AG04449 (cell line): ENCODE measurements around the gene DDX54.

Source experiments
- CTCF ChIA-PET: fragments of 350-600 bp; formaldehyde crosslinking; extraction: SDS; loops from one replicate; lab custom pipeline; 2021; ENCODE audit warnings: antibody characterized with exemption; lab: Yijun Ruan, JAX
- POLR2A ChIA-PET: fragments of 400-600, 350-600 bp; formaldehyde crosslinking; extraction: SDS; loops from one replicate; lab custom pipeline; 2020; ENCODE audit warnings: antibody characterized with exemption, inconsistent platforms; lab: Yijun Ruan, JAX
- DNase-seq: peaks from one replicate; pipeline ENCODE4 v3.0.0-alpha.2; 2010; ENCODE audit warnings: low read depth, low spot score
- H3K4me3 ChIP-seq: 2 replicates; pipeline ENCODE4 v1.5.1; 2011; ENCODE audit warnings: low read depth, mild to moderate bottlenecking, control low read depth, low read length
- CTCF ChIP-seq: IDR thresholded peaks from one replicate; pipeline ENCODE4 v1.5.1; 2011; ENCODE audit warnings: mild to moderate bottlenecking, moderate library complexity, low read length, control low read depth, inconsistent platforms; ENCODE audit not compliant: insufficient read depth; ENCODE audit errors: missing control alignments

Gene DDX54

DNA sequence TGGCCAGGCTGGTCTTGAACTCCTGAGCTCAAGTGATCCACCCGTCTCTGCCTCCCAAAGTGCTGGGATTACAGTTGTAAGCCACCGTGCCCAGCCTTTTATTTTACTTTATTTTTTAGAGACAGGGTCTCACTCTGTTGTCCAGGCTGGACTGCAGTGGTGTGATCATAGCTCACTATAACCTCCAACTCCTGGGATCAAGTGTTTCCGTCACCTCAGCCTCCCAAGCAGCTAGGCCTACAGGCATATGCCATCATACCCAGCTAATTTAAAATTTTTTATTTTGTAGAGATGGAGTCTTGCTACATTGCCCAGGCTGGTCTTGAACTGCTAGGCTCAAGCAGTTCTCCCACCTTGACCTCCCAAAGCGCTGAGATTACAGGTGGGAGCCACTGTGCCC lies 39.7 kb upstream of the DDX54 start:
- POLR2A ChIA-PET, result no interaction called here
- CTCF ChIA-PET, result interaction anchor here (1.6 kb wide), 1 partner anchor 21 kb away, joined by 3 read pairs; no protein-coding TSS in a partner anchor
- no peak for DNase-seq
- no peak overlapping the region for H3K4me3 ChIP-seq
- TF ChIP-seq CTCF, result no peak

GRCh38 chr12:113222730-113223531 lies 37.7 kb upstream of the DDX54 start:
- CTCF ChIA-PET, result interaction anchor here (1.0 to 2.0 kb wide), 5 partner anchors 12 to 90 kb away, joined by 3 to 8 read pairs (median 3); no protein-coding TSS in a partner anchor
- DNase-seq, result no peak

DNA sequence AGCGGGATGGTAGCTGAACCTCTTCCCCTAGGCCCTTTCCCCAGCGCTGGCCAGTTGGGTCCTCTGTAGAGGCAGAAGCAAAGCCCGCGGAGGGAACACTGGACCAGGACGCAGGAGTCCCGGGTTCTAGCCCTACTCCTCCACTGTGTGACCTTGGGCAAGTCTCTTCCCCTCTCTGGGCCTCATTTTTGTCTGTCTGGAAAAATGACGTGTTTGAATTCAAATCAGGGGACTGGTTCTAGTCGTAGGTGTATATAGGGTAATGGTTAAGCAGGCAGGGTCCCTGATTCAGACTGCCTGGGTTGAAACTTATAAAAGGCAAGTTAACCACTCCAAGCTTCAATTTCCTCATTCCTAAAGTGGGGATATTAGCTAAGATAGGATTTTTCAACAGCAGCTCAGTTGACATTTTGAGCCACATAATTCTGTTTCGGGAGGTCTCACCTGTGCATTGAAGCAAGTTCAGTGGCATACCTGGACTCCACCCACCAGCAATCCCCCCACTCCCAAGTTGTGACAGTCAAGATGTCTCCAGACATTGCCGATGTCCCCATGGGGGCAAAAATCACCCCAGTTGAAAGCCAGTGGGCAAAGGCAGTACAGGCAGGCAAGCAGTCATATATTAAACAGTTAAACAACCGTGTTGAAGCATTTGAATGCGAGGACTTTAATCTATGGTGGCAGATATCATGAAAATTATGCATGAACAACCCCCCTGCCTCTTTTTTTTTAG lies 36.9 kb upstream of the DDX54 start:
- no peak for TF ChIP-seq CTCF
- DNase-seq, result no peak
- peak overlapping the region; percentile 91 for H3K4me3 ChIP-seq
- POLR2A ChIA-PET, result interaction anchor here (0.5 to 2.5 kb wide), 5 partner anchors 9 to 37 kb away, joined by 3 to 12 read pairs (median 4); partner anchors contain the start of gene DDX54
- CTCF ChIA-PET, result interaction anchor here (1.3 to 2.0 kb wide), 3 partner anchors 14 to 91 kb away, joined by 3 to 8 read pairs (median 4); no protein-coding TSS in a partner anchor

More at GRCh38 chr12:113222730-113223531, 37.7 kb upstream of the DDX54 start:
- peak overlapping the region; percentile 91 for H3K4me3 ChIP-seq
- TF ChIP-seq CTCF, result no peak
- POLR2A ChIA-PET, result interaction anchor here (0.6 to 2.5 kb wide), 3 partner anchors 23 to 80 kb away, joined by 3 to 12 read pairs (median 7); no protein-coding TSS in a partner anchor

DNA sequence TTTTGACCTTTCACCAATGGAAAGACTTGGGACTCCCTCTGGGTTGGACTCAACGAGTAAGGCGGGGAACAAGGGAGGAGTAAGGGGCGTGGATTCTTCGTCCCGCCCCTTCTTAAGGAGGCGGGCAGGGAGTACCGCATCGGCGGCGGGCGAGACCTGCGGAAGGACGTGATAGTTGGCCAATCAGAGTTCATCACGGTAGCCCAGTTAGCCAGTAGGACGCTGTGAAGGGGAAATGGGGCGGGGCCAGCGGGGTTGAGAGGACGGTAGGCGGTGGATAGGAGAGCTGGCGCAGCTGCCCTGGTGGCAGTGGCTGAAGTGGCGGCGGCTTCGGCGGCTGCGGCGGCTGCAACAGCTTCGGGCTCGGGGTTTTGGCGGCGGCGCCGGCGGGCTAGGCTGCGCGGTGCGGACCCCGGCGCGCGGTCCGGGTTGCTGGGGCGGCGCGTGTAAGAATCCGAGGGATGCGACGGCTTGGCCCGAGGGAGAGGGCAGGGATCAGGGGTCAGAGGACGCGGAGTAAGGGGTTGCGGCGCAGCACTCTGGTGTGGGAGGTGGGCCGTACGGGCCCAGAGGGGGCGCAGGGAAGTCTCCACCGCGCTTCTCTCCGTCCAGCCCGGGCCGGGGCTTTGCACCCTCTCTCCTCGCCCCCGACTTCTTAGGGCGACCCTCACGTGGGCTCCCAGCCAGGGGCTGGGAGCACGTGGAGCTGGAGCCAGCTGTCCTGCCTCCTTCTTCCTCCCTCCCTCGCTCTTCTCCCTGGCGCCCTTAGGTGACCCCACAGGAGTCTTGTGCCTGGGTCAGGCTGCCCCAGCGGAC lies 36.1 kb upstream of the DDX54 start, which contains the start of gene TPCN1:
Gene TPCN1, plus strand, starts transcription at position 284 of the 816 bp plus-strand sequence. CDS start 5,389 bp downstream, outside the sequence.
- CTCF ChIA-PET, result interaction anchor here (1.4 to 2.0 kb wide), 2 partner anchors 14 to 26 kb away, joined by 4 to 8 read pairs; no protein-coding TSS in a partner anchor
- peak within 1 kb of the TSS; percentile 91 for H3K4me3 ChIP-seq
- TF ChIP-seq CTCF, result peak; percentile 16
- POLR2A ChIA-PET, result interaction anchor here (0.5 to 2.5 kb wide), 7 partner anchors 10 to 78 kb away, joined by 3 to 12 read pairs (median 3); partner anchors contain the start of gene DDX54
- DNase-seq, result peak; percentile 100

- POLR2A ChIA-PET, result interaction anchor here (0.6 to 2.5 kb wide), 6 partner anchors 11 to 79 kb away, joined by 3 to 12 read pairs (median 3); no protein-coding TSS in a partner anchor
- peak overlapping the region; percentile 73 for H3K4me3 ChIP-seq
- no peak for DNase-seq
- CTCF ChIA-PET, result no interaction called here
- TF ChIP-seq CTCF, result no peak
These were observed 35.4 kb upstream of the DDX54 start for GRCh38 chr12:113220593-113221180.
